GM23248 (cell line): Measurements from ENCODE around the gene SERAC1.

Source experiments
- EZH2 ChIP-seq: fragments of 200-600 bp; sonication (generic); IDR thresholded peaks from 2 replicates; pipeline ENCODE4 v1.6.1; 2018; ENCODE audit warnings: antibody characterized with exemption, mild to moderate bottlenecking; ENCODE audit not compliant: insufficient read depth, poor library complexity, severe bottlenecking
- EZH2phosphoT487 ChIP-seq: fragments of 200-600 bp; sonication (generic); IDR thresholded peaks from 2 replicates; pipeline ENCODE4 v1.6.1; 2018; ENCODE audit warnings: antibody characterized with exemption, moderate library complexity, mild to moderate bottlenecking, low read depth; ENCODE audit not compliant: insufficient read depth

- TF ChIP-seq EZH2 (no peak), EZH2phosphoT487 (no peak)
Observed at GRCh38 chr6:158205169-158205944, 37.3 kb upstream of the SERAC1 start.
